Right renal pelvis (tissue), 4 donors: Measurements from ENCODE around the gene C11orf68. TPM values are rescaled to one million over a fixed set of nuclear protein-coding genes. Genes with fewer than 3 reads are reported as not detected.

Source experiments
- DNase-seq, 4 donors: peaks; one replicate each; pipeline ENCODE4 v3.0.0-alpha.2; 2013; ENCODE audit warnings: low read depth in 4 of 4, low spot score in 3 of 4, missing footprints in 1 of 4
- polyA plus RNA-seq, 4 donors: library from polyadenylated mRNA; unstranded; fragments of 120-200 nt; gene quantifications; one replicate each; pipeline ENCODE4 v1.2.1, GENCODE V29; 2013; ENCODE audit not compliant: insufficient read length in 4 of 4

C11orf68 gene
- polyA plus RNA-seq, 4 donors = 37.3 to 46.8 (median 42.2) TPM

- DNase-seq = no peak
Measured at GRCh38 chr11:65945430-65945911, 26.6 kb upstream of the C11orf68 start, which contains the start of gene TSGA10IP. TSS of gene TSGA10IP (plus strand) at chr11:65945480. CDS start at chr11:65945676, 196 bp downstream.

- no peak for DNase-seq
Measured at GRCh38 chr11:65944767-65945166, 25.9 kb upstream of the C11orf68 start.

- DNase-seq = no peak
Measured at GRCh38 chr11:65944191-65944590, 25.3 kb upstream of the C11orf68 start.

GRCh38 chr11:65942531-65942930 is 23.7 kb upstream of the C11orf68 start:
- no peak for DNase-seq

GRCh38 chr11:65941720-65942310 is 23.0 kb upstream of the C11orf68 start:
- no peak for DNase-seq

GRCh38 chr11:65937766-65938165 is 18.9 kb upstream of the C11orf68 start:
- DNase-seq = no peak

GRCh38 chr11:65934014-65934413 is 15.2 kb upstream of the C11orf68 start:
- no peak for DNase-seq

- no peak for DNase-seq
Measured at GRCh38 chr11:65932558-65932919, 13.7 kb upstream of the C11orf68 start.

- no peak for DNase-seq
Measured at GRCh38 chr11:65931773-65932557, 13.1 kb upstream of the C11orf68 start.

GRCh38 chr11:65928667-65929066 is 9.8 kb upstream of the C11orf68 start:
- no peak for DNase-seq

GRCh38 chr11:65927904-65928397 is 9.1 kb upstream of the C11orf68 start:
- no peak for DNase-seq

GRCh38 chr11:65925397-65925796 is 6.5 kb upstream of the C11orf68 start:
- DNase-seq = no peak

GRCh38 chr11:65922565-65922964 is 3.7 kb upstream of the C11orf68 start:
- DNase-seq = no peak

GRCh38 chr11:65921876-65922275 is 3.0 kb upstream of the C11orf68 start:
- no peak for DNase-seq

- no peak for DNase-seq
Measured at GRCh38 chr11:65921033-65921555, 2.2 kb upstream of the C11orf68 start.

- DNase-seq = no peak
Measured at GRCh38 chr11:65920372-65920802, 1.5 kb upstream of the C11orf68 start.

- DNase-seq = no peak
Measured at GRCh38 chr11:65919573-65920371, 910 bp upstream of the C11orf68 start.

- peak; percentile 87 to 95 (median 93) for DNase-seq
Measured at GRCh38 chr11:65919141-65919572, 295 bp upstream of the C11orf68 start, which contains the start of gene DRAP1. TSS of gene DRAP1 (plus strand) at chr11:65919426. CDS start at chr11:65919502, 76 bp downstream.

GRCh38 chr11:65917434-65918210 is 1.2 kb downstream of the C11orf68 start:
- no peak for DNase-seq

- no peak for DNase-seq
Measured at GRCh38 chr11:65917077-65917433, 1.8 kb downstream of the C11orf68 start.
